GM18505 (cell line): ENCODE results near the gene INTS11.

Experiments used
- ATAC-seq: cut with Tn5 transposase; IDR thresholded peaks from one replicate; pipeline ENCODE4 v1.9.1; 2021; ENCODE audit not compliant: unreplicated experiment
- POLR2A ChIP-seq: IDR thresholded peaks from 4 replicates; pipeline ENCODE4 v1.6.1; 2011; ENCODE audit warnings: borderline replicate concordance; ENCODE audit not compliant: insufficient read depth, insufficient read length; ENCODE audit errors: extremely low read depth

The INTS11 gene

DNA sequence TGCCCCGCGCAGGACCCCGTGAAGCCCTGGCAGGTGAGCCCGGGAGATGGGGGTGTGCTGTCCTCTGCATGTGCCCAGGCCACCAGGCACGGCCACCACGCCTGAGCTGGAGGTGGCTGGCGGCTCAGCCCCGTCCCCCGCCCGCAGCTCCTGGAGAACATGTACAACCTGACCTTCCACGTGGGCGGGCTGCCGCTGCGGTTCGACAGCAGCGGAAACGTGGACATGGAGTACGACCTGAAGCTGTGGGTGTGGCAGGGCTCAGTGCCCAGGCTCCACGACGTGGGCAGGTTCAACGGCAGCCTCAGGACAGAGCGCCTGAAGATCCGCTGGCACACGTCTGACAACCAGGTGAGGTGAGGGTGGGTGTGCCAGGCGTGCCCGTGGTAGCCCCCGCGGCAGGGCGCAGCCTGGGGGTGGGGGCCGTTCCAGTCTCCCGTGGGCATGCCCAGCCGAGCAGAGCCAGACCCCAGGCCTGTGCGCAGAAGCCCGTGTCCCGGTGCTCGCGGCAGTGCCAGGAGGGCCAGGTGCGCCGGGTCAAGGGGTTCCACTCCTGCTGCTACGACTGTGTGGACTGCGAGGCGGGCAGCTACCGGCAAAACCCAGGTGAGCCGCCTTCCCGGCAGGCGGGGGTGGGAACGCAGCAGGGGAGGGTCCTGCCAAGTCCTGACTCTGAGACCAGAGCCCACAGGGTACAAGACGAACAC is 8.5 kb upstream of the INTS11 start:
- ATAC-seq: no peak
- TF ChIP-seq POLR2A: no peak

DNA sequence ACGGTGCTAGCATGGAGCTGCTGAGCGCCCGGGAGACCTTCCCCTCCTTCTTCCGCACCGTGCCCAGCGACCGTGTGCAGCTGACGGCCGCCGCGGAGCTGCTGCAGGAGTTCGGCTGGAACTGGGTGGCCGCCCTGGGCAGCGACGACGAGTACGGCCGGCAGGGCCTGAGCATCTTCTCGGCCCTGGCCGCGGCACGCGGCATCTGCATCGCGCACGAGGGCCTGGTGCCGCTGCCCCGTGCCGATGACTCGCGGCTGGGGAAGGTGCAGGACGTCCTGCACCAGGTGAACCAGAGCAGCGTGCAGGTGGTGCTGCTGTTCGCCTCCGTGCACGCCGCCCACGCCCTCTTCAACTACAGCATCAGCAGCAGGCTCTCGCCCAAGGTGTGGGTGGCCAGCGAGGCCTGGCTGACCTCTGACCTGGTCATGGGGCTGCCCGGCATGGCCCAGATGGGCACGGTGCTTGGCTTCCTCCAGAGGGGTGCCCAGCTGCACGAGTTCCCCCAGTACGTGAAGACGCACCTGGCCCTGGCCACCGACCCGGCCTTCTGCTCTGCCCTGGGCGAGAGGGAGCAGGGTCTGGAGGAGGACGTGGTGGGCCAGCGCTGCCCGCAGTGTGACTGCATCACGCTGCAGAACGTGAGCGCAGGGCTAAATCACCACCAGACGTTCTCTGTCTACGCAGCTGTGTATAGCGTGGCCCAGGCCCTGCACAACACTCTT is 7.7 kb upstream of the INTS11 start:
- no peak for ATAC-seq
- TF ChIP-seq POLR2A: no peak

DNA sequence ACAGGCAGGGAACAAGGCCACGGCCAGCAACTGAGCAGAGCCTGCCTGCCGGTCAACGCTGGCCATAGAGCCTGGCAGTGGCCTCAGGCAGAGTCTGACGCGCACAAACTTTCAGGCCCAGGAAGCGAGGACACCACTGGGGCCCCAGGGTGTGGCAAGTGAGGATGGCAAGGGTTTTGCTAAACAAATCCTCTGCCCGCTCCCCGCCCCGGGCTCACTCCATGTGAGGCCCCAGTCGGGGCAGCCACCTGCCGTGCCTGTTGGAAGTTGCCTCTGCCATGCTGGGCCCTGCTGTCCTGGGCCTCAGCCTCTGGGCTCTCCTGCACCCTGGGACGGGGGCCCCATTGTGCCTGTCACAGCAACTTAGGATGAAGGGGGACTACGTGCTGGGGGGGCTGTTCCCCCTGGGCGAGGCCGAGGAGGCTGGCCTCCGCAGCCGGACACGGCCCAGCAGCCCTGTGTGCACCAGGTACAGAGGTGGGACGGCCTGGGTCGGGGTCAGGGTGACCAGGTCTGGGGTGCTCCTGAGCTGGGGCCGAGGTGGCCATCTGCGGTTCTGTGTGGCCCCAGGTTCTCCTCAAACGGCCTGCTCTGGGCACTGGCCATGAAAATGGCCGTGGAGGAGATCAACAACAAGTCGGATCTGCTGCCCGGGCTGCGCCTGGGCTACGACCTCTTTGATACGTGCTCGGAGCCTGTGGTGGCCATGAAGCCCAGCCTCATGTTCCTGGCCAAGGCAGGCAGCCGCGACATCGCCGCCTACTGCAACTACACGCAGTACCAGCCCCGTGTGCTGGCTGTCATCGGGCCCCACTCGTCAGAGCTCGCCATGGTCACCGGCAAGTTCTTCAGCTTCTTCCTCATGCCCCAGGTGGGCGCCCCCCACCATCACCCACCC is 6.9 kb upstream of the INTS11 start, which contains the start of gene TAS1R3:
Gene TAS1R3, plus strand, starts transcription at position 213 of the 898 bp plus-strand sequence. Its CDS starts 66 bp downstream, at position 279.
- ATAC-seq: no peak
- TF ChIP-seq POLR2A: no peak

DNA sequence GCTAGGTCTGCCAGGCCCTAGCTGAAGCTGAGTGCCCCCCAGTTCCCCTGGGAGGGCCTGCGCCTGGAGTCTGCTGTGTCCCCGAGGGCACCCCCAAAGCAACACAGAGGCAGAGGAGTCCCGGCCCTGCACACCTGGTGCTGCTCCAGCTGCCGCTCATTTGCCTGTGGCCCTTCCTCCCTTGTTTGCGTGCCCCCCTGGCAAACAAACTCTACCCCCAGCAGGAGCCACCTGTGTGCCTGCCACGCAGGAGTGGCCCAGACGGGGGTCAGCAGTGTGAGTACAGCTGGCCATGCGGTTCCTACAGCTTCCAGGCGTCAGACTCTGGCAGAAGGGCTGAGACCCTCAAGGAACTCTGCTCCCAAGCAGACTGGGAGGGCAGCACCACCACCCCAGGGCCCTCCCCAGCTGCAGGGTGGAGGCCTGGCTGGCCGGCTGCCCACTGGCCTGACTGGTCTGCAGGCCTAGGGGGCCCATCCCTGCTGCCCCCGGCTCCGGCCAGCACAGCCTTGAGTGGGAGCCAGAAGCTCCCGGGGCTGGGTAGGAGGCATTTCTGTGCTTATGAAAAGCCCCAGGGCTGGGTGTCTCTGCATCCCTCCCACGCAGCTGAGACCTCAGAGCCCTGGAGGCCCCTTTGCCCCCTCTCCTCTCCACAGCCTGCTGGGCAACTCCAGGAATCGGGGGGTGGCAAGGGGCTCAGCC is 6.1 kb upstream of the INTS11 start:
- ATAC-seq: no peak
- TF ChIP-seq POLR2A: no peak

DNA sequence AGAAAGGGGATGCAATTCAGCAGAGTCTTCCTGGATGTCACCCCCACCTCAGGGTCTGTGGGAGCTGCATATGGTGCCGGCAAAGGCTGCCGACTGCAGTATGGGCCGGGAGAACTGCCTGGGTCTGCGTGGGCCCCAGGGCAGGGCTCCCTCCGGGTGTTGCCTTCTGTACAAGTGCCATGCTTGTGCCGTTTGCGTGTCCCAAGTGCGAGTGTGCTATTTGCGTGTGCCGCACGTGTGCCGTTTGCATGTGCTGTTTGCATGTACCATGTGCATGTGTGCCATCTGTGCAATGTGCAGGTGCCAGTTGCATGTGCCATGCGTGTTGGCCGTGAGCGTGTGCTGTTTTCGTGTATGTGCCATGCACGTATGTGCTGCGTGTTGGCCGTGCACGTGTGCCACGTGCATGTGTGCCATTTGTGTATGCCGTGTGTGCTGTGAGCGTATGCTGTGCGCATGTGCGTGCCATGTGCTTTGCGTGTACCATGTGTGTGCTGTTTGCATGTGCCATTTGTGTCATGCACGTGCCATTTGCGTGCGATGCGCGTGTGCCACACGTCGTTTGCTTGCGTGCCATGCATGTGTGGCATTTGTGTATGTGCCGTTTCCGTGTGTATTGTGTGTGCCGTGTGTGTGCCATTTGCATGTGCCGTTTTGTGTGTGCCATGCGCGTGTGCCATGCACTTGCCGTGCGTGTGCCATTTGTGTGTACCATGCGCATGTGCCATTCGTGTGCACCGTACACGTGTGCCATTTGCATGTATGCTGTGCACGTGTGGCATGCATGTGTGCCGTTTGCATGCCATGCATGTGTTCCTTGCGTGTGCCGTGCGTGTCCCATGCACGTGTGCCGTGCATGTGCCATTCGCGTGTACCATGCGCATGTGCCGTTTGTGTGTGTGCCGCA is 5.1 kb upstream of the INTS11 start:
- no peak for TF ChIP-seq POLR2A
- ATAC-seq: no peak

DNA sequence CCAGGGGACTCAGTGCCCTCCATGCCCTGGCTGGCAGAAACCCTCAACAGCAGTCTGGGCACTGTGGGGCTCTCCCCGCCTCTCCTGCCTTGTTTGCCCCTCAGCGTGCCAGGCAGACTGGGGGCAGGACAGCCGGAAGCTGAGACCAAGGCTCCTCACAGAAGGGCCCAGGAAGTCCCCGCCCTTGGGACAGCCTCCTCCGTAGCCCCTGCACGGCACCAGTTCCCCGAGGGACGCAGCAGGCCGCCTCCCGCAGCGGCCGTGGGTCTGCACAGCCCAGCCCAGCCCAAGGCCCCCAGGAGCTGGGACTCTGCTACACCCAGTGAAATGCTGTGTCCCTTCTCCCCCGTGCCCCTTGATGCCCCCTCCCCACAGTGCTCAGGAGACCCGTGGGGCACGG is 3.8 kb upstream of the INTS11 start:
- no peak for ATAC-seq
- TF ChIP-seq POLR2A: no peak

DNA sequence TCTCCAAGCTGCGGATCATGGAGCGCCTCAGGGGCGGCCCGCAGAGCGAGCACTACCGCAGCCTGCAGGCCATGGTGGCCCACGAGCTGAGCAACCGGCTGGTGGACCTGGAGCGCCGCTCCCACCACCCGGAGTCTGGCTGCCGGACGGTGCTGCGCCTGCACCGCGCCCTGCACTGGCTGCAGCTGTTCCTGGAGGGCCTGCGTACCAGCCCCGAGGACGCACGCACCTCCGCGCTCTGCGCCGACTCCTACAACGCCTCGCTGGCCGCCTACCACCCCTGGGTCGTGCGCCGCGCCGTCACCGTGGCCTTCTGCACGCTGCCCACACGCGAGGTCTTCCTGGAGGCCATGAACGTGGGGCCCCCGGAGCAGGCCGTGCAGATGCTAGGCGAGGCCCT is 2.8 kb upstream of the INTS11 start:
- ATAC-seq: no peak
- TF ChIP-seq POLR2A: no peak

DNA sequence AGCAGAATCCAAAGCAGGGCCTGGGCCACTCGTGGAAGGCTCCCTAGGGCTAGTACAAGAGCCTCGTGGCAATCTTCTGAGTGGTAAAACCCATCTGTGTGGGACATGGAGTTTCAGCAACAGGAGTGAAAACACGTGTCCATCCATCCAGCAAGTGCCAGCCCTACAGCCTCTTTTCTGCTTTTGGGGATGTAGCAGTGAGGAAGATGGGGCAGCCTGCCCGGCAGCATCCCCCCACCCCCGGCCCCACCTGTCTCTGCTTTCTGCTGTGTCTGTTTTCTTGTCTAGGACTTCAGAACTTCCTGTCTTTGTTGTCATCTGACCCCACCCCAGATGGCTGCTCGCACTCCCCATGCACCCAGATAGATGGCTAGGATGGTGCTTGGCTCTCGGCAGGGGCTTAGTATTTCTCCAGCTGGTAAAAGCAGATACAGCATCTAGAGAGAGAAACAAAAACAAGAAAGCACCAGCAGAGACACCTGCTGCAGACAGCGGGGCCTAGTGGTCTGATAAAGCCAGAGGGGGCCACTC is 1.7 kb upstream of the INTS11 start:
- ATAC-seq: no peak
- TF ChIP-seq POLR2A: no peak

DNA sequence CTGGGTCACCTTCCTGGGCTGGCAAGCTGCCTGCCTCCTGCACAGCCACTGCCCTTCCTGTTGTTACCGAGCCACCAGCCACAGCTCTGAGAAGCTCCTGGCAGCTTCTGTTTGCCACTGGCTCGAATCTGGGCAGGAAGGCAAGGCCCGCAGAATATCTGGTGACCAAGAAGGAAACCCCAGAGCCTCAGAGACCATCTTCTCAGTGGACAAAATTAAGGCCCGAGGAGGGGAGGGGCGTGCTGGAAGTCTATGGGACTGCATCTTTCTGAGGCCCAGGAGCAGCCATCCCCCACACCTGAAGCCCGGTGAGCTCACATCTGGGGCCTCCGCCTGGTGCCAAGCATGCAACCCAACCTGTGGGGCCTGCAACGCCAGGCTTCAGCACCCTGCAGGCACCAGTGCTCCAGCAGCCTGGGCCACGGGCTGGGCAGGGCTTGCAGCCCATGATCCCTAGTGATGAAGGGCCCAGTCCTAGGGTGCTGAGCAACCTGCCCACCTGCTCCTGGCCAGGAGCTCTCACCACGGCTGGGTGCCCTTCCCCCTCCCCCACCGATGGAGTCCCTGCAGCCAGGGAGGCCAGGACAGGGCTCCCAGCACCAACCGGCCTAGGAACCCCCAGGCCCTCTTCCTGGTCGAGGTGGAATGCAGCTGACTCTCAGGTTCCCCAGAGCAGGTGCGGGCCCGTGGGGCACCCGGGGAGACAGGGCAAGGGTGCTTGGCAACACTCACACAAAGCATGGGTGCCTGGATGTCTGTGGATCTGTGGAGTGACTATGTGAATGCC is 1.0 kb upstream of the INTS11 start:
- TF ChIP-seq POLR2A: no peak
- ATAC-seq: no peak

DNA sequence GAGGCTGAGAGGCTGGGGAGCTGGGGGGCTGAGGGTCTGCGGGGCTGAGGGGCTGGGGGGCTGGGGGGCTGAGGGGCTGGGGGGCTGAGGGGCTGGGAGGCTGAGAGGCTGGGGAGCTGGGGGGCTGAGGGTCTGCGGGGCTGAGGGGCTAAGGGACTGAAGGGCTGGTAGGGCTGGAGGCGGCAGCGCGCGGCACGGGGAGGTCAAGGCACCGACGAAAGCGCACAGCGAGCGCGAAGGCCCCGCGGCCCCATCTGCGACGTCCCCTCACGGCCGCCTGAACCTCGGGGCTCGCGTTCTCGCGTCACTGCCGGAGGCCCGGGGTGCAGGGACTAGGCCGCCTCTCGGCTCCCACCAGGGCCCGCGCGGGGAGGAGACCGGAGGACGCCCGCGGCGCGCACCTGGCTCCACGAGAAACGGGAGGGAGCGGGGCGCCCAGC is 356 bp downstream of the INTS11 start:
- no peak for TF ChIP-seq POLR2A
- ATAC-seq: peak; percentile 28

DNA sequence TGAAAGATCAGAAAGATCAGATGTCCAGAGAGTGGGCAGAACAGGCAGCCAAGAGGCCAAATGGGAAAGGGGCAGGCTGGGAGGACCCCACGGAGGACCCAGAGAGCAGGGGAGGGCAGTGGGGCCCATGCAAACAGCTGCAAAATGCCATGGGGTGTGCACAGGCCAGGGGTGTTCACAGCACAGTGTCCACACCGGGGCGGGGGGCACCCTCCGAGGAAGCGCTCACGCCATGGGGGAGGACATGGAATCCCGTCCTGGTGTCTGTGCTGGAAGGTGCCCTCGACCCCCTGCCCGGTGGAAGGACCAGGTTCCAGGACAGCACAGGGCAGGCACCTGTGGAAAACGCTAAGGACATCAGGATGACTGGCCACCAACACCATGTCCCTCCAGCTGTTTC is 1.5 kb downstream of the INTS11 start:
- TF ChIP-seq POLR2A: no peak
- ATAC-seq: no peak

DNA sequence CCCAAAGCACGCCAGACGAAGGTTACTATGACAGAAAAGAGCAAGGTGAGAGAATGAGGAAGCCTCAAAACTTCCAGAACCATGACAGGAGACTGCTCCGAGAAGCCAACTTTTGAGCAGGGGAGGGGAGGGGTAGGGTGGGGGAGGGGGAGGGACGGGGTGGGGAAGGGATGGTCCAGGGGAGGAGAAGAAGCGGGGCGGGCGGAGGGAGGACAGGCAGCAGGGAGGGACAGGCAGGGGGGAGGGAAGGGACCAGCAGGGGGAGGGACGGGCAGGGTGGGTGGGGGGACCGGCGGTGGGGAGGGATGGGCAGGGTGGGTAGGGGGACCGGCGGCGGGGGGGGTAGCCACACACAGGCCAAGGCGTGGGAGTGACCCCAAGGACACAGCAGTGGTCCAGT is 2.0 kb downstream of the INTS11 start:
- ATAC-seq: no peak
- TF ChIP-seq POLR2A: no peak

DNA sequence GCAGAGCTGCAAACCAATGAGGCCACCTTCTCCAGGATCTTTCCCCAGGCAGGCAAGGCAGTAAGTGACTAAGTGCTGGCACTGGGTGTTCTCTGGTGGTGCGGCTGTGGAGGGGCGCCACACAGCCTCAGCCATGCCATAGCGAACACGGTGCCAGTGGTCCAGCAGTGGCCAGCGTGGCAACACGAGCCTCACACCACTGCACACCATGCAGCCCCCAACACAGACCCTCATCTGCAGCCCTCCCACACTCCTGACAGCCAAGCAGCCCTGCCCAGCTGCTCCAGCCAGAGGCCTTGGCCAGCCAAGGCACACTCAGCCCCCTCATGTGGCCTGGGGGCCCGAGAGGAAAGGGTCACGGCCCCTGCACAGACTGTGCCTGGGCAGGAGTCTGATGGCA is 3.0 kb downstream of the INTS11 start:
- ATAC-seq: no peak

More for the DNA sequence above, 3.0 kb downstream of the INTS11 start:
- TF ChIP-seq POLR2A: no peak
